SU-DHL-6 (cell line): ENCODE measurements around the gene PLEKHA6.

Source experiments
- CTCF ChIP-seq: fragments of 200-600 bp; sonication (generic); IDR thresholded peaks from one replicate; pipeline ENCODE4 v1.5.1; 2017; ENCODE audit warnings: antibody characterized with exemption, mild to moderate bottlenecking, low read length, moderate library complexity; ENCODE audit not compliant: insufficient read depth, poor library complexity, severe bottlenecking
- EZH2phosphoT487 ChIP-seq: fragments of 200-600 bp; sonication (generic), shearing (Covaris generic); conservative IDR thresholded peaks from 2 replicates; pipeline ENCODE4 v1.6.1; 2018; ENCODE audit warnings: mild to moderate bottlenecking, antibody characterized with exemption, low read length, moderate library complexity, mixed read lengths

DNA sequence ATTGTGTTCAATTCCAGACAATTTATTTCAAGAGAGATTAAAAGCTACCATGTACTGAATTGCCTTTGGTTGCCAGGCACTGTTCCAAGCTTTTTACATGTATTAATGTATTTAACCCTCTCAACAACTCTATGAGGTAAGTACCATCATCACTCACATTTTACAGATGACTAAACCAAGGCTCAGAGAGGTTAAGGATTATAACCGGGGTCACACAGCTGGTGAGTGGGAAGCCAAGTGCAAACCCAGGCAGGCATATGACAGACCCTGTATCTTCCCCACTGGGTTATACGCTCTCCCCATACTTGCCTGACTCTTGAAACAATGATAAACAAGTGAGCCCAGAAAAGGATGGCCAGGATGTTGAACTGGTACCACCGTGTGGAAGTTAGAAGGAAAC is 16.5 kb downstream of the PLEKHA6 start:
- TF ChIP-seq CTCF (no peak), EZH2phosphoT487 (no peak)
